Neural cell (in vitro differentiated cells): ENCODE measurements around the gene DERA. TPM values are rescaled to one million over a fixed set of nuclear protein-coding genes. Genes with fewer than 3 reads are reported as not detected.

ENCODE experiments used
- H2AFZ ChIP-seq: fragments of 200-600, 300-800 bp; sonication (generic), shearing (Covaris generic); 2 replicates; pipeline ENCODE4 v1.6.0; 2014; ENCODE audit warnings: low read depth, mild to moderate bottlenecking, antibody characterized with exemption, low read length, moderate library complexity
- H3F3A ChIP-seq: fragments of 200-600 bp; shearing (Covaris generic); 2 replicates; pipeline ENCODE4 v1.6.1; 2016; ENCODE audit warnings: mild to moderate bottlenecking, moderate library complexity, mixed read lengths, antibody characterized with exemption, low read length; ENCODE audit not compliant: insufficient read depth, poor library complexity, severe bottlenecking
- H3K27ac ChIP-seq: fragments of 200-600, 300-800 bp; sonication (generic), shearing (Covaris generic); 2 replicates; pipeline ENCODE4 v1.5.1; 2014; ENCODE audit warnings: mild to moderate bottlenecking, low read length, moderate library complexity
- H3K27me3 ChIP-seq: fragments of 300-800, 200-600 bp; sonication (generic), shearing (Covaris generic); 2 replicates; pipeline ENCODE4 v1.6.0; 2014; ENCODE audit warnings: mild to moderate bottlenecking, low read depth, low read length, moderate library complexity; ENCODE audit not compliant: insufficient read depth
- H3K36me3 ChIP-seq: fragments of 300-800, 200-600 bp; sonication (generic), shearing (Covaris generic); 2 replicates; pipeline ENCODE4 v1.5.1; 2014; ENCODE audit warnings: mild to moderate bottlenecking, antibody characterized with exemption, low read length, moderate library complexity; ENCODE audit not compliant: insufficient read depth
- H3K4me2 ChIP-seq: fragments of 300-800, 200-600 bp; sonication (generic), shearing (Covaris generic); 2 replicates; pipeline ENCODE4 v1.6.0; 2014; ENCODE audit warnings: mild to moderate bottlenecking, low read length
- H3K4me3 ChIP-seq: fragments of 300-800, 200-600 bp; sonication (generic), shearing (Covaris generic); 2 replicates; pipeline ENCODE4 v1.5.1; 2014; ENCODE audit warnings: mild to moderate bottlenecking, low read length, moderate library complexity
- H3K79me2 ChIP-seq: fragments of 200-600 bp; shearing (Covaris generic); replicated peaks from 2 replicates; pipeline ENCODE4 v1.6.0; 2014; ENCODE audit warnings: mild to moderate bottlenecking, low read length, moderate library complexity; ENCODE audit not compliant: insufficient read depth
- H3K9ac ChIP-seq: fragments of 300-800, 200-600 bp; sonication (generic), shearing (Covaris generic); 2 replicates; pipeline ENCODE4 v1.6.1; 2016; ENCODE audit warnings: mild to moderate bottlenecking, low read length, mixed read lengths
- H3K9me2 ChIP-seq: fragments of 200-600 bp; shearing (Covaris generic); 2 replicates; pipeline ENCODE4 v1.6.1; 2016; ENCODE audit warnings: mild to moderate bottlenecking, low read length, mixed read lengths; ENCODE audit not compliant: insufficient read depth
- H3K9me3 ChIP-seq: fragments of 200-600, 300-800 bp; sonication (generic), shearing (Covaris generic); 2 replicates; pipeline ENCODE4 v1.6.1; 2016; ENCODE audit warnings: mild to moderate bottlenecking, mixed run types, low read length, moderate library complexity, mixed read lengths
- H4K20me1 ChIP-seq: fragments of 200-600 bp; shearing (Covaris generic); 2 replicates; pipeline ENCODE4 v1.6.1; 2016; ENCODE audit warnings: mild to moderate bottlenecking, mixed run types; ENCODE audit not compliant: insufficient read depth
- CTCF ChIP-seq: fragments of 450-650 bp; IDR thresholded peaks from 2 replicates; pipeline ENCODE4 v1.5.1; 2014; ENCODE audit warnings: antibody characterized with exemption, mild to moderate bottlenecking, moderate library complexity; ENCODE audit not compliant: poor library complexity, severe bottlenecking
- EP300 ChIP-seq: fragments of 450-650 bp; conservative IDR thresholded peaks from 2 replicates; pipeline ENCODE4 v1.6.1; 2014; ENCODE audit warnings: antibody characterized with exemption, mild to moderate bottlenecking, moderate library complexity; ENCODE audit not compliant: poor library complexity, severe bottlenecking
- EZH2 ChIP-seq: fragments of 200-600, 300-800 bp; shearing (Covaris generic), sonication (generic); IDR thresholded peaks from 2 replicates; pipeline ENCODE4 v1.6.1; 2014; ENCODE audit warnings: antibody characterized with exemption, low read length, borderline replicate concordance, mild to moderate bottlenecking; ENCODE audit not compliant: insufficient read depth, poor library complexity, severe bottlenecking
- MXI1 ChIP-seq: fragments of 450-650 bp; conservative IDR thresholded peaks from 2 replicates; pipeline ENCODE4 v1.6.1; 2014; ENCODE audit warnings: antibody characterized with exemption, mild to moderate bottlenecking; ENCODE audit not compliant: poor library complexity, severe bottlenecking
- POLR2AphosphoS5 ChIP-seq: IDR thresholded peaks from 2 replicates; pipeline ENCODE4 v1.6.1; 2012
- RAD21 ChIP-seq: fragments of 450-650 bp; conservative IDR thresholded peaks from 2 replicates; pipeline ENCODE4 v1.6.1; 2014; ENCODE audit warnings: antibody characterized with exemption, mild to moderate bottlenecking, moderate library complexity
- REST ChIP-seq: IDR thresholded peaks from 2 replicates; pipeline ENCODE4 v1.6.1; 2012; ENCODE audit warnings: borderline replicate concordance
- SMC3 ChIP-seq: fragments of 450-650 bp; conservative IDR thresholded peaks from 2 replicates; pipeline ENCODE4 v1.6.1; 2014; ENCODE audit warnings: antibody characterized with exemption, mild to moderate bottlenecking, moderate library complexity; ENCODE audit not compliant: poor library complexity
- TAF1 ChIP-seq: IDR thresholded peaks from 2 replicates; pipeline ENCODE4 v1.6.1; 2012; ENCODE audit warnings: low read depth
- polyA plus RNA-seq: library from polyadenylated mRNA; depleted of rRNA; stranded (reverse); fragments of >200 nt; gene quantifications from 2 replicates; pipeline ENCODE4 v1.2.3, GENCODE V29; 2014

DERA gene
- polyA plus RNA-seq, 1 donor from 2014 or later = 7.7 TPM

GRCh38 chr12:15918066-15918465 lies 6.9 kb downstream of the DERA start:
- Histone ChIP-seq H3K79me2 (no peaks in the 10 kb centered on the region), H2AFZ (no peak overlapping the region), H3K4me2 (no peak overlapping the region), H3K36me3 (no peaks in the 10 kb centered on the region), H3K9me3 (no peaks in the 10 kb centered on the region), H3K9me2 (no peaks in the 10 kb centered on the region), H3K27me3 (no peaks in the 10 kb centered on the region), H3K27ac (no peak overlapping the region), H4K20me1 (no peaks in the 10 kb centered on the region), H3K4me3 (no peak overlapping the region), H3K9ac (no peak overlapping the region), H3F3A (no peaks in the 10 kb centered on the region)
- TF ChIP-seq SMC3 (no peak), POLR2AphosphoS5 (no peak)

- no peak overlapping the region for H3K4me2 ChIP-seq
- no peaks in the 10 kb centered on the region for H3K79me2 ChIP-seq
- no peaks in the 10 kb centered on the region for H3K9me3 ChIP-seq
- no peak overlapping the region for H2AFZ ChIP-seq
- no peak overlapping the region for H3K27ac ChIP-seq
- no peak overlapping the region for H3K9ac ChIP-seq
- H4K20me1 ChIP-seq = no peaks in the 10 kb centered on the region
- H3K4me3 ChIP-seq = no peak overlapping the region
- H3K9me2 ChIP-seq = no peaks in the 10 kb centered on the region
- no peaks in the 10 kb centered on the region for H3K36me3 ChIP-seq
- TF ChIP-seq MXI1 (no peak), TAF1 (no peak), EP300 (no peak), RAD21 (no peak), CTCF (no peak), EZH2 (no peak), POLR2AphosphoS5 (no peak), SMC3 (no peak), REST (no peak)
- H3K27me3 ChIP-seq = no peaks in the 10 kb centered on the region
- H3F3A ChIP-seq = no peaks in the 10 kb centered on the region
Measured at GRCh38 chr12:15919418-15919817, 8.3 kb downstream of the DERA start.

- no peak overlapping the region for H2AFZ ChIP-seq
- H3K27ac ChIP-seq = no peak overlapping the region
- no peaks in the 10 kb centered on the region for H3K9me3 ChIP-seq
- no peaks in the 10 kb centered on the region for H3K9me2 ChIP-seq
- H3K36me3 ChIP-seq = no peaks in the 10 kb centered on the region
- no peaks in the 10 kb centered on the region for H4K20me1 ChIP-seq
- H3K9ac ChIP-seq = no peak overlapping the region
- H3F3A ChIP-seq = no peaks in the 10 kb centered on the region
- no peaks in the 10 kb centered on the region for H3K27me3 ChIP-seq
- no peak overlapping the region for H3K4me2 ChIP-seq
- H3K79me2 ChIP-seq = no peaks in the 10 kb centered on the region
- no peak overlapping the region for H3K4me3 ChIP-seq
- TF ChIP-seq POLR2AphosphoS5 (no peak), MXI1 (no peak), EZH2 (no peak), EP300 (no peak), RAD21 (no peak), TAF1 (no peak), REST (no peak), SMC3 (no peak), CTCF (no peak)
Measured at GRCh38 chr12:15924956-15925355, 13.8 kb downstream of the DERA start.
